H1 (cell line): Measurements from ENCODE around the gene ASXL3. TPM values are rescaled to one million over a fixed set of nuclear protein-coding genes. Genes with fewer than 3 reads are reported as not detected.

Experiments
- CTCF ChIA-PET: fragments of 300-600 bp; sonication (Branson Sonifier 250); formaldehyde crosslinking; loops from one replicate; lab custom pipeline; 2021; ENCODE audit not compliant: partially characterized antibody; lab: Charles Lee
- POLR2A ChIA-PET: fragments of 300-600 bp; sonication (Branson Sonifier 250); formaldehyde crosslinking; loops from one replicate; lab custom pipeline; 2021; ENCODE audit warnings: inconsistent platforms; ENCODE audit not compliant: partially characterized antibody; lab: Charles Lee
- DNase-seq, 2 experiments: peaks; one replicate each; pipeline versions ENCODE4 v3.0.0 to v3.0.0-alpha.2; 2010 to 2022; ENCODE audit warnings: low spot score in 2 of 2, low read depth in 1 of 2, mixed read lengths in 1 of 2
- FAIRE-seq: peaks from 2 replicates; lab custom pipeline; 2011; peaks lifted over from hg19 to GRCh38; lab: Jason Lieb, UNC
- H2AFZ ChIP-seq: 2 replicates; pipeline ENCODE4 v1.8.1; 2012; ENCODE audit warnings: low read length, inconsistent platforms
- H2AK5ac ChIP-seq: 2 replicates; pipeline ENCODE4 v1.6.1; 2013; ENCODE audit warnings: low read depth, low read length
- H2BK120ac ChIP-seq: replicated peaks from 2 replicates; pipeline ENCODE3; 2013; ENCODE audit warnings: low read depth, low read length, inconsistent platforms
- H2BK12ac ChIP-seq: 2 replicates; pipeline ENCODE4 v1.6.1; 2013; ENCODE audit warnings: low read depth, low read length
- H2BK15ac ChIP-seq: 2 replicates; pipeline ENCODE4 v1.6.1; 2013; ENCODE audit warnings: low read length
- H2BK20ac ChIP-seq: 2 replicates; pipeline ENCODE4 v1.6.1; 2013; ENCODE audit warnings: low read length
- H2BK5ac ChIP-seq: 2 replicates; pipeline ENCODE4 v1.6.1; 2013; ENCODE audit warnings: low read depth, low read length
- H3K14ac ChIP-seq: 2 replicates; pipeline ENCODE4 v1.6.1; 2013; ENCODE audit warnings: inconsistent platforms; ENCODE audit not compliant: insufficient read length
- H3K18ac ChIP-seq: 2 replicates; pipeline ENCODE4 v1.6.1; 2013; ENCODE audit warnings: low read length; ENCODE audit errors: extremely low read depth
- H3K23ac ChIP-seq: 2 replicates; pipeline ENCODE4 v1.6.1; 2013; ENCODE audit warnings: inconsistent platforms; ENCODE audit not compliant: insufficient read length
- H3K23me2 ChIP-seq: 2 replicates; pipeline ENCODE4 v1.6.1; 2013; ENCODE audit warnings: low read depth, low read length
- H3K27ac ChIP-seq: 2 replicates; pipeline ENCODE4 v1.6.1; 2011; ENCODE audit warnings: low read depth, low read length, inconsistent platforms
- H3K27me3 ChIP-seq, 4 experiments: replicated peaks in 1 of 4; 1 replicate in 1 of 4; 2 replicates in 3 of 4; pipeline versions ENCODE4 v1.6.1 to v1.8.1; 2011 to 2013; ENCODE audit warnings: low read length in 3 of 4, mild to moderate bottlenecking in 3 of 4, inconsistent platforms in 2 of 4, mixed read lengths in 2 of 4, moderate library complexity in 1 of 4; ENCODE audit not compliant: control insufficient read depth in 3 of 4, insufficient read depth in 3 of 4; ENCODE audit errors: extremely low read depth in 1 of 4
- H3K36me3 ChIP-seq, 4 experiments: 2 replicates each; pipeline versions ENCODE4 v1.6.1 to v1.8.1; 2011 to 2013; ENCODE audit warnings: mild to moderate bottlenecking in 4 of 4, low read length in 3 of 4, moderate library complexity in 2 of 4, control low read depth in 1 of 4, inconsistent platforms in 1 of 4; ENCODE audit not compliant: insufficient read depth in 4 of 4, control insufficient read depth in 2 of 4
- H3K4ac ChIP-seq: replicated peaks from 2 replicates; pipeline ENCODE3; 2013; ENCODE audit warnings: low read length, low read depth, mixed read lengths, inconsistent platforms; ENCODE audit not compliant: insufficient read length
- H3K4me1 ChIP-seq, 4 experiments: replicated peaks in 1 of 4; 1 replicate in 1 of 4; 2 replicates in 3 of 4; pipeline versions ENCODE4 v1.6.1 to v1.8.1; 2011 to 2013; ENCODE audit warnings: low read length in 3 of 4, inconsistent platforms in 2 of 4, mixed read lengths in 1 of 4; ENCODE audit not compliant: insufficient read depth in 4 of 4, control insufficient read depth in 3 of 4
- H3K4me2 ChIP-seq, 2 experiments: 2 replicates each; pipeline versions ENCODE4 v1.6.1 to v1.8.1; 2011 to 2013; ENCODE audit warnings: low read depth in 2 of 2, low read length in 2 of 2, control low read depth in 1 of 2, inconsistent platforms in 1 of 2, mild to moderate bottlenecking in 1 of 2; ENCODE audit not compliant: insufficient read depth in 1 of 2
- H3K4me3 ChIP-seq, 4 experiments: fragments of 200-600, 300-600 bp in 1 of 4; sonication (generic), shearing (Covaris generic), sonication (Bioruptor Twin) in 1 of 4; 2 replicates each; pipeline versions ENCODE4 v1.5.1 to v1.8.1; 2011 to 2016; ENCODE audit warnings: low read length in 4 of 4, low read depth in 3 of 4, control low read depth in 2 of 4, inconsistent platforms in 2 of 4, mild to moderate bottlenecking in 2 of 4, mixed read lengths in 1 of 4, moderate library complexity in 1 of 4; ENCODE audit not compliant: insufficient read depth in 2 of 4; ENCODE audit errors: extremely low read depth in 1 of 4
- H3K56ac ChIP-seq: replicated peaks from 2 replicates; pipeline ENCODE3; 2013; ENCODE audit warnings: low read depth, mild to moderate bottlenecking, mixed read lengths, low read length, inconsistent platforms; ENCODE audit not compliant: insufficient read length
- H3K79me1 ChIP-seq: 2 replicates; pipeline ENCODE4 v1.6.1; 2013; ENCODE audit warnings: low read depth, low read length, control low read depth
- H3K79me2 ChIP-seq, 2 experiments: 2 replicates each; pipeline versions ENCODE4 v1.6.1 to v1.8.1; 2012 to 2013; ENCODE audit warnings: low read length in 2 of 2, mild to moderate bottlenecking in 2 of 2, inconsistent platforms in 1 of 2; ENCODE audit not compliant: insufficient read depth in 2 of 2, control insufficient read depth in 1 of 2
- H3K9ac ChIP-seq, 4 experiments: replicated peaks in 1 of 4; 1 replicate in 1 of 4; 2 replicates in 3 of 4; pipeline versions ENCODE4 v1.6.1 to v1.8.1; 2011 to 2013; ENCODE audit warnings: low read depth in 3 of 4, low read length in 3 of 4, control low read depth in 2 of 4, mild to moderate bottlenecking in 2 of 4, moderate library complexity in 2 of 4, inconsistent platforms in 1 of 4; ENCODE audit errors: extremely low read depth in 1 of 4
- H3K9me3 ChIP-seq, 2 experiments: 2 replicates each; pipeline versions ENCODE4 v1.6.1 to v1.8.1; 2012 to 2013; ENCODE audit warnings: mild to moderate bottlenecking in 2 of 2, moderate library complexity in 2 of 2, control low read depth in 1 of 2, inconsistent platforms in 1 of 2, low read depth in 1 of 2, low read length in 1 of 2, mixed read lengths in 1 of 2; ENCODE audit not compliant: insufficient read depth in 2 of 2
- H4K20me1 ChIP-seq, 2 experiments: replicated peaks in 1 of 2; 2 replicates each; pipeline versions ENCODE3 to v1.8.1; 2011 to 2013; ENCODE audit warnings: inconsistent platforms in 2 of 2, low read length in 2 of 2, mild to moderate bottlenecking in 1 of 2; ENCODE audit not compliant: insufficient read depth in 2 of 2, control insufficient read depth in 1 of 2
- H4K5ac ChIP-seq: 2 replicates; pipeline ENCODE4 v1.6.1; 2013; ENCODE audit warnings: low read length, low read depth, mixed read lengths, inconsistent platforms; ENCODE audit not compliant: insufficient read length
- H4K8ac ChIP-seq: 2 replicates; pipeline ENCODE4 v1.8.0; 2013; ENCODE audit warnings: mild to moderate bottlenecking, moderate library complexity, low read length, inconsistent platforms; ENCODE audit not compliant: insufficient read depth; ENCODE audit errors: extremely low read depth
- H4K91ac ChIP-seq: replicated peaks from 2 replicates; pipeline ENCODE3; 2013; ENCODE audit warnings: low read length, mixed read lengths, inconsistent platforms; ENCODE audit not compliant: insufficient read length
- KDM5A ChIP-seq: fragments of 200-600 bp; IDR thresholded peaks from 2 replicates; pipeline ENCODE4 v1.7.1; 2012; ENCODE audit warnings: mild to moderate bottlenecking, low read length, inconsistent platforms, mixed read lengths
- NRF1 ChIP-seq: IDR thresholded peaks from 2 replicates; pipeline ENCODE4 v1.6.1; 2011; ENCODE audit warnings: mild to moderate bottlenecking, low read depth, low read length, improper control_type of control experiment
- SAP30 ChIP-seq: fragments of 300-600 bp; sonication (generic); IDR thresholded peaks from 2 replicates; pipeline ENCODE4 v1.7.1; 2012; ENCODE audit warnings: low read length, moderate library complexity, mild to moderate bottlenecking, inconsistent platforms; ENCODE audit not compliant: insufficient read depth, insufficient replicate concordance
- WGBS, 2 experiments: shearing (Covaris generic) in 1 of 2; methylation state at CpG; one replicate each; pipeline versions ENCODE4 v1.1.6 to v1.1.7; 2013 to 2015; ENCODE audit warnings: low lambda C conversion rate in 2 of 2, mixed read lengths in 2 of 2, inconsistent platforms in 1 of 2, low coverage in 1 of 2, missing lambda C conversion rate in 1 of 2; ENCODE audit not compliant: insufficient replicate concordance in 2 of 2, insufficient coverage in 1 of 2, insufficient read length in 1 of 2; ENCODE audit errors: extremely low coverage in 1 of 2, missing lambda C conversion rate in 1 of 2; 5-methylcytosine and 5-hydroxymethylcytosine counted together
- polyA plus RNA-seq, 7 experiments: library from polyadenylated mRNA; depleted of rRNA in 3 of 7; stranded (reverse) in 5 of 7; unstranded in 2 of 7; fragments of >200 nt in 5 of 7; fragments of 200-250 nt in 2 of 7; gene quantifications; 1 replicate in 5 of 7; 2 replicates in 1 of 7; 4 replicates in 1 of 7; pipeline versions ENCODE4 v1.2.1 to v1.2.3, GENCODE V29; 2011 to 2013; ENCODE audit warnings: missing spikeins in 2 of 7, mixed read lengths in 2 of 7
- total RNA-seq: library from RNA; stranded (reverse); fragmentation: NEBNext Ultra II Directional; extraction: Animal tissue kit (Norgen Biotek cat#: 25700); gene quantifications from 2 replicates; pipeline ENCODE4 v1.2.1, GENCODE V29; 2021

Gene ASXL3
- total and polyA plus RNA-seq, 2 of the 8 experiments (the other 6 are each of a cell fraction or from before 2014, with no cell fraction given): 0.08 to 1.3 TPM

- Histone ChIP-seq H4K91ac (no peak overlapping the region), H3K79me1 (no peaks in the 10 kb centered on the region), H4K8ac (no peak overlapping the region)
- TF ChIP-seq NRF1 (no peak), SAP30 (no peak), KDM5A (no peak)
- TF ChIP-seq, all 59 proteins: peak for 0
- Histone ChIP-seq H3K4me2 (no peak overlapping the region), H3K14ac (no peak overlapping the region), H2BK15ac (no peak overlapping the region), H2BK12ac (no peak overlapping the region), H3K9me3 (no peaks in the 10 kb centered on the region), H3K9ac (no peak overlapping the region), H3K23me2 (no peaks in the 10 kb centered on the region), H3K79me2 (no peaks in the 10 kb centered on the region), H2AFZ (no peak overlapping the region), H2BK5ac (no peak overlapping the region), H3K36me3 (no peaks in the 10 kb centered on the region), H3K27me3 (no peaks in the 10 kb centered on the region), H3K4me3 (no peak overlapping the region), H4K20me1 (no peaks in the 10 kb centered on the region), H4K5ac (no peak overlapping the region), H3K56ac (no peak overlapping the region), H2AK5ac (no peak overlapping the region), H2BK20ac (no peak overlapping the region), H3K4me1 (no peaks in the 10 kb centered on the region), H3K18ac (no peak overlapping the region), H2BK120ac (no peak overlapping the region), H3K27ac (no peak overlapping the region), H3K23ac (no peak overlapping the region), H3K4ac (no peak overlapping the region)
- DNase-seq (no peak), FAIRE-seq (no peak)
- ChIA-PET POLR2A (no interaction called here), CTCF (no interaction called here)
- 96% methylated on average over 1 of the region's 1 CpG; no CpG with 5 or more reads in 1 of the 2 experiments for WGBS, 2 experiments
Observed at GRCh38 chr18:33702625-33703024, 124.6 kb downstream of the ASXL3 start.
